Right forelimb (tissue), 1 donor: ENCODE results near the gene CRACR2B.

Experiments
- DNase-seq: peaks from one replicate; pipeline ENCODE4 v3.0.0-alpha.2; 2018

Gene CRACR2B

DNA sequence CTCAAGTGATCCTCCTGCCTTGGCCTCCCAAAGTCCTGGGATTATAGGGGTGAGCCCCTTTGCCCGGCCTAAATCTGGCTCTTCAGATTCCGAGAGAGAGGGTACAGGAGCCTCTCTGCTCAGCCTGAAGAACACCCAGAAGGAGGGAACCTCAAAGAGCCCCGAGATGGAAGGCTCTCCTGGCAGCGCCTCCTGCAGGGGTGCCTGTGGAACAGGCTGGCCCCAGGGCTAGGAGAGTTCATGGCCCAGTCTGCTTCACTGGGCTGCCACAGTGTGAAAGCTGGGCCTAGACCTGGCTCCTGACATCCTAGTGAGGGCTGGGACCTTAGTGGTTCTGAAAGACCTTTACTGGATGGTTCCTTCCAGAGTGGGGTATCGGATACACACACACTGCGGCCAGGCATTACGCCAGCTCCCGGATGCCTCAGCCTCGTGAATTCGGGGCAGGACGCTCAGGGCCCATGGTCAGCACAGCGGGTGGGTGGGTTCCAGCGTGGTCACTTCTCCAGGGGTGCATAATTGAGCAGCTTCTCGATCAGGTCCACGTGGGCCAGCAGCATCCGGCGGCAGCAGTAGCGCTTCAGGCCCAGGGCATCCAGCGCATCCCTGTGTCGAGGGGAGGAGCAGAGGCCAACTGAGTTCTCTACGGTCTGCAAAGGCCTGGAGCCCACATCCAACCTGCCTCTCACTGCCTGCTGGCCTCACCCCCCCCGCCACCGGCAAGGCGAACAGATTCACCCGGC lies 12.3 kb downstream of the CRACR2B start:
- no peak for DNase-seq

GRCh38 chr11:841981-842369 lies 14.3 kb downstream of the CRACR2B start:
- no peak for DNase-seq

DNA sequence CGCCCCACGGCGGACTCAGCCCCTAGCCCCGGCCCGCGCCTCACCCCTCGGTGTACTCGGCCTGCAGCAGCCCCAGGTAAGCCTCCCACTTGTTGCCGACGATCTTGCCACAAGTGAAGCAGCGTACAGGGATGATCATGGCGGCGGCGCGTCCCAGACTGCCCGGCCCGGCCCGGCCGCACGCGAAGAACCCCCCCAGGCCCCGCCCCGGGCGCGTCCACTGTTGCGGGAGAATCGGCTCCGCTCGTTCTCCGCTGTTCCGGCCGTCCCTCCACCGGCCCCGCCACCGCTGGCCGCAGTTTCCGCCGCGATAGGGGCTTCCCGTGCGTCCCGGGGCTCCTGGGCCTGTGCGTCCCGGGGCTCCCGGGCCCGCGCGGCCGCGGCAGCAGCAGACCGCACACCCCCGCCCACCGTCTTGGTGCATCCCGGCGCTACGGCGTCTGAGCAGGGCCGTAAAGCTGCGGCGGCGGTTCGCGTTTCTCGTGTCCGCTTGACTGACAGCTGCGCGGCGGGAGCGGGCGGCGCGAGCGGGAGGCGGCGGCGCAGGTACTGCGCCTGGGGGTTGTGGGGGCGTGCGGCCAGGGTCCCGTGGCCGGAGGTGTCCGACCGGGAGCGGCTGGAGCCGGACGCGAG lies 14.8 kb downstream of the CRACR2B start, which contains the start of the genes POLR2L and TSPAN4:
Gene POLR2L, minus strand, starts transcription at position 160 of the 633 bp plus-strand sequence. Its CDS starts 21 bp downstream, at position 139.
Gene TSPAN4, plus strand, starts transcription at position 483 of the 633 bp plus-strand sequence. CDS start 7,453 bp downstream, outside the sequence.
- peak; percentile 93 for DNase-seq

DNA sequence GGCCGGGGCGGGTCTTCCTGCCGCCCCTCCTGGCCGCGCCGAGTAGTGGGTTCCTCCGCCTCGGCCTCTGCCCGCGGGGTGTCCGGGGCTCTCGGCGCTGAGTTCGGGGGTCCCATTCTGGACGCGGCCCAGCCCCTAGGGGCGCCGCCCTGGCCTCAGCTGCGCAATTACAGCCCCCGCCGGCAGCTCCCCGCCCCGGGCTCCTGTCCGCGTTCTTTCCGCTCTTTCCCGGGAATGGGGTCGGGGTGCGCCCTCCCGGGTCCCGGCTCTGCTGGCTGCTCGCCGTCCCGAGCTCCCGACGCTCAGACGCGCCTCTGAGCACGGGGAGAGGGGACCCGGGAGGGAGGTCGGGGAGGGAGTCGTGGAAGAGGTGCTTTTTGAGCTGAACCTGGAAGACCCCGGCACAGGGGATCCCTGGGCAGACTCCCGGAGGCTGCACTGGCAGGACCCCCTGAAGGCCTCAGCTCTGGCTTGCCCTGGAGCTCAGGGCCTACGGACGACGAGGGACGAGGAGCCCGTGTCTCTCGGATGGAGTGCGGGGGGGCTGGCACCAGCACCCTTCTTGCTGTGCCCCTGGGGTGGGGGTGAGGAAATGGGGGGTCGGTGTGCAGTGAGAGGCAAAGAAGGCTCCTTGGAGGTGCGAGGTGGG lies 15.5 kb downstream of the CRACR2B start:
- DNase-seq = no peak

DNA sequence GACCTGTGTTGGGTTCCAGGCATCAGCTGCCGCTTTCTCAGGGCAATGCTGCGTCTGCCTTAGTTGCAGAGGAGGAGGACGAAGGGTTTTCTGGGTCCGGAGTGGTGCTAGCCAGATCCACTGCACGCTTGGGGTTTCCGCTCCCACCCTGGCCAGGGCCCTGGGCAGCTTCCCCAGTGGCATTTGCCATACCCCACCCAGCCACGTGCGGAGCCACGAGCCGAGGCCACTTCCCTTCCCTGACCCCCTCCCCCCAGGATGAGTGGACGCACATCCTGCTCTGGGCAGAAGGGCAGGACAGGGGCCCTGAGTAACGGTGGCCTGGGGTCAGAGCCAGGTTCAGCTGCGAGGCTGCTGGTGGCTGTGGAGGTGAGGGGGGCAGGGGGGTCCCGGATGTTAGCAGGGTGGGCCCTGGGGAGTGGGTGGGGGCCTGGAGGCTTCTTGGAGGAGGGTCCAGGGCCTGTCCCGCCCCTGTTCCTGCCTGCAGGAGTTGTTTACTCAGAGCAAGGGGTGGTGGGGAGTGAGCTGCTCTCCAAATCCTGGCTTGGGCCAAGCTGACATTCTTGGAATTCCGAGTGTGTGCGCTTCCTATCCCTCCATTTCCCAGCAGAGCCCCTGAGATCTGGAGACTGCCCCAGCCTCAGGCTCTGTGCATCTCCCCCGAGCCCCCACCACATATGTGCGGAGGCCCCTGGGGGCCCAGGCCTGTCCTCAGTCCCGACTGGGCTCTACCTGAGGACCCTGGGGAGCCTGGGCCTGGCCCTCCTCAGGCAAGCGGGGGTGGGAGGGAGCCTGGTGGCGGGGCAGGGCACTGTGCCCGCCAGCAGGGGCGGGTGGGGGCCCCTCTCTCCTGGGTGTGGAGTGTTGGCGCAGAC lies 16.3 kb downstream of the CRACR2B start:
- peak; percentile 87 for DNase-seq

GRCh38 chr11:844693-845644 lies 17.2 kb downstream of the CRACR2B start:
- peak; percentile 96 for DNase-seq

GRCh38 chr11:845872-846495 lies 18.3 kb downstream of the CRACR2B start:
- DNase-seq = no peak

- no peak for DNase-seq
Measured at GRCh38 chr11:846496-847098, 18.9 kb downstream of the CRACR2B start.

GRCh38 chr11:847876-848275 lies 20.2 kb downstream of the CRACR2B start:
- no peak for DNase-seq

DNA sequence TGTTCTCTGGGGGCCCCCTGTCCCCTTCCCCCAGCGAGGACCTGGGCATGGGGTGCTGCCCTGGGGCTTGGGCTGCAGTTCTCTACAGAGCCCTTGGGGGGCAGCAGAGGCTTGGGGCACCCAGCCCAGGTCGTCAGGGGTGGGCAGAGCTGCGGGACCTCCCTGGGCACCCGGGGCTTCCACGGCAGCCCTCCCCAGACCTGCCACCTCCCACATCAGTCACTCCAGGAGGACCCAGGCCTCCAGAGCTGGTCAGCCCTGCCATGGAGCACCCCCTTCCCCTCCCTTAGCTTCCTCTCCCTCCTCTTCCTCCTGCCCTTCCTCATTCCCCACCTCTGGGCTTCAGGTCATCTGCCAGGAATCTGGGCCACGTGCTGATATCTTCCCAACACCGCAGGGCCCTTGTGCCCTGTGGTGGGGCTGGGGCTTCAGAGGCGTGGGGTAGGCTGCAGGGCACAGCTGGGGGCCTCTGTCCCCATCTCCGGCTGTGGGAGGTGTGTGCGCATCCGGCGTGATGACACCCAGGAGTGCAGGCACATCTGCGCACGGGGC lies 20.7 kb downstream of the CRACR2B start:
- DNase-seq = no peak

DNA sequence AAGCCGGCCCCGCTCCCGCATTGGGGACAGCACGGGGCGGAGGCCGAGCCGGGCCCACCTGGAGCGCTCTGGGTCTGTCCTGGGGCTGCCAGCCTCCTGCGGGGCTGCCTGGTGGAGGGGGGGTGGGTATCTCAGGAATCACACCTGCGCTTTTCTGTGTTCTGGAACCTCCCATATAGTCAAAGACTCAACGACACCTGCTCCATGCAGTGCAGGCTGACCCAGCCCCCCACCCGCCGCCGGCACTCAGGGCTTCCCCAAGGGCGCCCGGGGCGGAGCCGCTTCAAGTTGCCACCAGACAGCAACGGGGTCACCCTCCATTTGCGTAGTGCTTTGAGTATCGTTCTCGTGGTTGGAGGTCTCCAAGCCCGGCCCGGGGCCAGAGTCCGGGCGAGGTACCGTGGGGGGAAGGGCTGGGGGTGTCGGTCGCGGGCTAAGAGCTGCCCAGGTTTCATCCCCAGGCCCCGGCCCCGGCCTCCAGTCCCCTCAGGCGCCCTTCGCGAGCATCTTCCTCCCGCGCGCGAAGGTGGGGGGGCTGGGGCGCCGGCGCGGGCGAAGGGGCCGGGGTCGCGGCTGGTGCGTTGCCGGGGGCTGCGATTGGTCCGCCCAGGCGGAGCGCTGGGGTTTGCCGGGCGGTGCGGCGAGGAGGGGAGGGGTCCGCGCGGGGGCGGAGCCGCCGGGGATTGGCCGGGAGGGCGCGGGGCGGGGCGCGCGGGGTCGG lies 21.5 kb downstream of the CRACR2B start:
- DNase-seq = peak; percentile 80

GRCh38 chr11:849951-850774 lies 22.4 kb downstream of the CRACR2B start:
- DNase-seq = no peak

GRCh38 chr11:850775-851763 lies 23.4 kb downstream of the CRACR2B start:
- no peak for DNase-seq

DNA sequence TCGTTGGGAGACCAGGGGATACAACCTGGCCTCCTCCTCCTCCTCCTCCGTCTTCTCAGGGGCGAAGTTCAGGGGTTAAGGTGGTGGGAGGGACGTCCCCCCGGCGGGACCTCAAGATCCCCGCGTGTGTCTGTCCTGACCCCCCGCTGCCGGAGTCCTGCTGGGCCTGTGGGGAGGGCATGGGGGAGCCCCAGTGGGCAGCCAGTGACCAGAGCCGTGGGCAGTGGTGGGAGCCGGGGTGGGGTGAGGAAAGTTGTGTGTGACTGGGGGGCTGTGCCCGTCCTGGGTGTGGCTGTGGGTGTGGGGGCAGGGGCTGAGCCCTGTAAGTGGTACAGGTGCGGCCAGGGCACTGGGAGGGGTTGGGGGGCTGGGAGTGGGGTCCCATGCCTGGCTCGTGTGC lies 25.0 kb downstream of the CRACR2B start:
- no peak for DNase-seq

- no peak for DNase-seq
Measured at GRCh38 chr11:853682-854448, 26.1 kb downstream of the CRACR2B start.

- no peak for DNase-seq
Measured at GRCh38 chr11:854601-855329, 27.0 kb downstream of the CRACR2B start.
